SK-N-MC (cell line): ENCODE measurements around the gene KDM4B.

Source experiments
- EZH2 ChIP-seq: fragments of 200-600 bp; sonication (generic); IDR thresholded peaks from one replicate; pipeline ENCODE4 v1.6.1; 2017; ENCODE audit warnings: antibody characterized with exemption
- POLR2AphosphoS5 ChIP-seq: IDR thresholded peaks from 2 replicates; pipeline ENCODE4 v1.6.1; 2012; ENCODE audit warnings: mild to moderate bottlenecking, low read depth, low read length, borderline replicate concordance

GRCh38 chr19:5047251-5047935 lies 78.5 kb downstream of the KDM4B start:
- TF ChIP-seq POLR2AphosphoS5 = no peak
- TF ChIP-seq EZH2 = no peak
